ENCODE data around the gene CSAD.

DNA sequence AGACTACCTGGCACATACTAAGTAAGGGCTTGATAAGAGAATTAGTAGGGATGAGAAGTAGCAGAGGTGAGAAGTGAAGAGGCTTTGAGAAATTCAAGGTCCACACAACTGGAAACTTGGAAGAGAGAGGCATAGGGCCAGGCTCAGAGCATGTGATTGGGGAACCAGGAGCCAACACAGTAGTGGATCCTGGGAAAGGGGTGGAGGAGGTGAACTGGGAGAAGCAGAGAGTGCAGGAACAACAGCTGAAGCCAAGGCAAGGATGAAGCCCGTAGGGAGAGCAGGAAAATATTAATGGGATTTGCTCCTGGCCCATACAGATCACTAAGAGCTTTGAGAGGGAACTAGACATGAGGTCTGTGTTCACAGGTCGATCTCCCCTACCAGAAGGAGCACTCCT lies 27.7 kb upstream of the CSAD start:
- TF ChIP-seq POLR2A (IDR thresholded peaks at IDR 0.05): no peak
- no peak for TF ChIP-seq CTCF (IDR thresholded peaks at IDR 0.05)
- TF ChIP-seq POLR2AphosphoS5 (IDR thresholded peaks at IDR 0.05): no peak
- no peak for TF ChIP-seq EP300 (IDR thresholded peaks at IDR 0.05; ENCODE audit: low read depth)
